ENCODE results near the gene GPA33. TPM values are rescaled to one million over a fixed set of nuclear protein-coding genes. Genes with fewer than 3 reads are reported as not detected.

Gene GPA33
- total RNA-seq, 1 donor from 2014 or later = 0.19 TPM

DNA sequence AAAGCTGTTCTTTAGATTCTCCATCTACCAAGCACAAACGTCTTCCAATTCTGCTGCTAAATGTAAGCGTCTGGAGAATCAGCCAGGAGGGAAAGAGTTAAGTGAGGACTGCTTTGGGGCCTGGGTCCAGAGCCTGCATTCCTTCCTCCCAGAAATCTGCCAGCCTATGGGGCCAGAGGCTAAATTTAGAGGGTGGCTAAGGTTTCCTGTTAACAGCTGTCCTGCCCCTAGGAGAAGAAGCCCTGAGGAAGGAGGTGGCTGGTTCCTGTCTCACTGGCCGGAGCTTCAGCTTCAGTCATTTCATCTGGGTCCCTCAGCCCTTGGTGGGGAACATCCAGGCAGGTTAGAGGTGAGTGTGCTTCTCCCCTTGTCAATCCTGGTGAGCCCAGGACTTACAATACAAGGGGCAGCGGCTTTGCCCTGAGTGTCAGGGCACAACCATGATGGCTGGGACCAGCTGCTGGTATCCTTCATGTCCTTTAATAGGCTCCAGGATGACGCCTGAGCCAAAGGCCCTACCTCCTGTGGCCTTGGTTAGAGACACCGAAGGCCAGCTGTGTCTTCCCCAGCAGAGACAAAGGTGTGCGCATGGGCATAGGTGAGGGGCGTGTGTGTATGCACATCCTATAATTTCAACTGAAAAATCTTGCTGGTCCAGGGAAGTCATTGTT, 3.8 kb upstream of the GPA33 start, which contains the start of gene STYXL2:
STYXL2 (plus strand) TSS at position 230 of the 671 bp plus-strand sequence. CDS start 775 bp downstream, outside the sequence.
- intact Hi-C loops (cut with DNase I) = no loop called here
- DNase-seq (no peak), ATAC-seq (ENCODE audit: poor library complexity) (peak; percentile 95)

DNA sequence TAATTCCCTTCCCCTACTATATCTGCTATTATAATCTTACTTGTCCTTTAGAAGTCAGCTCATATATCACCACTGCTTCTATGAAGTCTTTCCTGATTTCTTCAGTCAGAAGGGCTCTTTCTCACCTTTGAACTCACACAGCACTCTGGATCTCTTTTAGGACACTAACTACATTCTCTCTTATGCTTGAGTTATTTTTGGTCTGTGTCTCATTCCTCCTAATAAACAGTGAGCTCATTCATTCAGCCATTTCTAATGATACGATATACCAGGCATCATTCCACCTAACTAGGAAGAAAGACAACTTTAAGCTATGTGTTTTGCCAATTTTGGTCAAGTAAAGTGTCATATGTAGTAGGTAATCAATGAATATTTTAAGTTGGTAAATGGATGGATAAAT, 2.5 kb upstream of the GPA33 start:
- intact Hi-C loops (cut with DNase I) = no loop called here
- peak; percentile 62 for ATAC-seq (ENCODE audit: poor library complexity)
- no peak for DNase-seq

DNA sequence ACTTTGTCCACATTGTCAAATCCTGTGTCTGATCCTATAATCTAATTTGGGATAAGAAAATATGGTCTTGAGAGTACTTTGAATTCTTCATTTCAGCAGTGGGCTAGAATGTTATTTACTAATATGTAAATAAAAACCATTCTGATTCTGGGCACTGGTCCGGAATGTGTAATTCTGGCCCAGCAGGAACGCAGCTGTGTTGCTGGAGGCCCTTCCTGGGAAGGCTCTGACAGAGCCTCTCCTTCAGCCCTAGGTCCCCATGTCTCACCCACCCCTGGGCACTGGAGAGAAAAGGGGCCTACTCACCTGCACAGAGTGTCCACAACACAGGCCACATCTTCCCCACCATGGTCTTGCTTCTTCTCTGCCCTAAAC, 251 bp downstream of the GPA33 start:
- DNase-seq (no peak), ATAC-seq (ENCODE audit: poor library complexity) (no peak)
- intact Hi-C loops (cut with DNase I) = no loop called here

DNA sequence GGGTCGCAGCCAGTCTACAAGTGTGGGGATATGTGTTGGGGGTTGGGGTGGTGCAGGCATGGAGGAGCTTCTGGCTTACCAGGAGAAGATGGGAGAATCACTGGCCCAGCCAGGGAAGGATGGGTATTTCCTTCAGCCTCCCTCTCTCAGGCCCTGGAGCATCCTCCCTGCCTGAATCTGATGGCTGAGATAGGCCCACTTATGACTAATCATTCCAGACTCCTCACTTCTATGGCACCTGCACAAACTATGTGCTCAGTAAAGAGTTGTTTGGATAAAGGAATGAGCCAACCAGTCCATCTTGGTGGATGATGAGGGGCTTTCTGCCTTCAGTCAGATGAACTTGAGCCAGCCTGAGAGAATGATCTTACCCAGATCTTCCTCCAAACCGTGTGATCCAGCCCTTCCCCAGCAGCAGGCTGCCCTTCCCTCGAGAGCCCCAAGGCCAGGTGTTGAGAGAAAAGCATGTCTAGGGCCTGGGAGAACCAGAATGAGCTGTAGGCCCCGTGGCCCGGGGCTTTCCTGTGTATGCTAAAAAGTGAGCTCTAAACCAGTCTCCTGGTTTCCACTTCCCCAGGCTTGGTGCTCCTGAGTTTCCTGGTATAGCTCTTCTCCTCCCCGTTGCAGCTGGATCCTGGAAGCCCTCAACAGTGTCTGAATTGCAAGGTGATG, 1.3 kb downstream of the GPA33 start:
- intact Hi-C loops (cut with DNase I) = no loop called here
- ATAC-seq (ENCODE audit: poor library complexity) (no peak), DNase-seq (no peak)

DNA sequence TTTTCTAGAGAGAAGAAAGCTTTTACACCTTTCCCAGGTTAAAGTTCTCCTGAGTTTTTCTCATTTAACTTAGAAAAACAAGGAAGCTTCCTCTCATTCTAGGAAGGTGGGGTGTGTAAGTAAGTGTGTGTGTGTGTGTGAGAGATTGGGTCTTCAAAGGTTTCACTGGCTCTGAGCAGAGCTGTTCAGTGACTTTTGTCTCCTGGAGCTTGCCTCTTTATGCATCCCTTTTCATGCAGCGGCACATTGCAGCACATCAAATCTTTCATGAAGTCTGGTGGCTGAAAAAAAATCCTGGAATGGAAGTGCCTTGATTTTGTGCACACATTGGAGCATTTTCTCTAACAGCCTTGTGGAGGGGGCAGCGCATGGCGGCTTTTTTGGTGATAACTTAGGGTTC, 3.4 kb downstream of the GPA33 start:
- intact Hi-C loops (cut with DNase I) = no loop called here

DNA sequence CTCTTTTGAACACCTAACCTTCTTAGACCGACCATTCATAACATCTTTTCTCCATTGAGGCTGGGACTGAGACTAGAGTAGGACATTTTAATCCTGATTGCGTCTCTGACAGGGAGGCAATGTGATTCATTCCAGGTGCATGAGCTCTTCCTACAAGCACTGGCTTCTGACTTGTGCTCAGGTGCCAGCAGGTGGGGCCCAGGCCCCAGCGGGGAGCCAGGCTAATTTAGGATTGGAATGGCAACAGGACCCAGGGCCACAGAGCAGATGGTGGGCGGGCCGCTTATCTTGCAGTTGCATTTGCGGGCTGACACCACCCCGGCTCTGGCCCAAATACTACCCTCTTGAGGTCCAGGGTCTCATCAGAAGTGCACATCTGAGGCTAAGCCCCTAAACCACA, 4.1 kb downstream of the GPA33 start:
- intact Hi-C loops (cut with DNase I) = no loop called here
- DNase-seq = no peak
- ATAC-seq (ENCODE audit: poor library complexity) = no peak

More for the DNA sequence above, 3.4 kb downstream of the GPA33 start:
- no peak for ATAC-seq (ENCODE audit: poor library complexity)
- no peak for DNase-seq

DNA sequence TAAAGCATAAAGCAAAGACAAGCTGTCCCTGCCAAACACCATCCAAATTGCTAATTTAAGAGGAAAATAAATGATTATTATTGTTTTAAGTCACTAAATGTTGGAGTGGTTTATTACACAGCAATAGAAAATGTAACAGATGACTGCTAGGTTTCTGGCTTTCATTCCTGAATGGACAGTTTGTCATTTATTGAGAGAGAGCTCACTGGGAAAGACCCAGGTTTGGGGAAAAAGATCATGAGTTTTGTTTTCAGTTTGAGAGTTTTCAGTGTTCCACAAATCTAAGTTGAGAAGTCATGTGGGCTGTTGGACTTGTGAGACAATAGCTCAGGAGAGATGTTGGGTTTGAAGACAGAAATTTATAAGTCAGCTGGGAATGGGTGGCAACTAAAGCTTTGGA, 5.4 kb downstream of the GPA33 start:
- intact Hi-C loops (cut with DNase I) = no loop called here
- ATAC-seq (ENCODE audit: poor library complexity) = no peak
- DNase-seq = no peak

DNA sequence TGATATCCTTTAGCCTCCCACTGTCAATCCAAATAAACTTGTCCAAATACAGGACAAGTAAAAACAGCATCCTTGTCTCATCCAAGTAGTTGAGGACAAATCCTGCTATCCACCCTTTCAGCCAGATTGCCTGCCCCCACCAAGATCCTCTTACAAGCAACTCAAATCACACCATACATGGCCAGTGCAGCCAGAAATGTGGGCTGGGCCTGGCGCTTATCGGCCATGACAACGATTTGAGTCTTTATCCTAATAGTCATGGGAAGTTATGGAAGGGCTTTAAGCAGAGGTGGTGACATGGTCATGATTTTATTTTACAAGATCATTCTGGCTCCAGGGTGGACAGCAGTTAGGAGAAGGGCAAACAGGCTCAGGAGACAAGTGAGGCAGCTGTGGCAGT, 6.3 kb downstream of the GPA33 start:
- DNase-seq (no peak), ATAC-seq (ENCODE audit: poor library complexity) (no peak)
- intact Hi-C loops (cut with DNase I) = no loop called here

DNA sequence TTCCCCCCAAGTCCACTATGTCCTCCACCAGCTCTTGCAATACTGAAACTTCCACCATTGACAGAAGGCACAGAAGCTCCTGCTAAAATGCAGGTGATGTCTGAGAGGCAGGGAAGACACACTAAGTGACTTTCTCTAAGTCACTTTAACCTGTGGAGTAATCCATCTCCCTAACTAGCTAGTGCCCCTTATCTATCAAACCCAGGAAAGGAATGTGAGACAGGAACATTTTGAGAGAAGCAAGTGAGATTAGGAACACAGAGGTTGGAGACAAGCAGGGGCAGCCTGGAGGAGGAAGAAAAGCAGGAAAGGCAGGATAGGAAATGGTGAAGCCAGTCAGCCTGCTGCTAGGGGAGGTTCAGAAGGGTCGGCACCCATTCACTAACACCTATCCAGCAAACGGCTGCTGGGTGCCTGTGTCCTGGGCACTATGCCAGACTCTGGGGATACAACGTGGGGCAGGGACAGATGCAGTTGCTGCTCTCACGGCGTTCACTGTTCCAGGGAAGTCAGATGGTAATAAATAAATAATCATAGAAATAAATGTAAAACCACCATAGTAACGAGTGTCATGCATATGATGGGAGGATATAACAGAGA, 7.0 kb downstream of the GPA33 start:
- intact Hi-C loops (cut with DNase I) = no loop called here
- ATAC-seq (ENCODE audit: poor library complexity) (peak; percentile 65), DNase-seq (no peak)

DNA sequence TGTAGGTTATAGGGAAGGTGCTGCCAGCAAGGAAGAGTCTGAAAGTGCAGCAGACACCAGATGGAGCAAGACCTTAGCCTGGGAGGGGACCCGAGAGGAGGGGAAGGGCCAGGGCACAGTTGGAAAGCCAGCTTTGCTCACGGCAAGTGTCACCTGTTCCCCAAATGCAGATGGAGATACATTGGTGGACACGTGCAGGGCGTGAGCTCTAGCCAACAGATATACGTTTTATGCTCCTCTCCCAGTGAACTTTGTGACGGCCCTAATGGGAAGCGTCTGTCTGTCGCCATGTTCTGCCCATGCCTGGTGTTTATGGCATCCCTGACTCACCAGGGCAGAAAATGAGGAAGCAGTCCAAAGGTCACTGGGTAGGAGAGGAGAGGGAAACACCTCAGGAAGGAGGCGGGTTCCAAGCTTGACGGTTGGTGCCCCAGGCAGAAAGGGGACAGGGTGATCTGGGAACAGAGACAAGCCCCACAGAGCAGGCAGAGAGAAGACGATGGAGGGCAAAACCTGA, 7.6 kb downstream of the GPA33 start:
- ATAC-seq (ENCODE audit: poor library complexity) = peak; percentile 53
- intact Hi-C loops (cut with DNase I) = no loop called here
- no peak for DNase-seq

DNA sequence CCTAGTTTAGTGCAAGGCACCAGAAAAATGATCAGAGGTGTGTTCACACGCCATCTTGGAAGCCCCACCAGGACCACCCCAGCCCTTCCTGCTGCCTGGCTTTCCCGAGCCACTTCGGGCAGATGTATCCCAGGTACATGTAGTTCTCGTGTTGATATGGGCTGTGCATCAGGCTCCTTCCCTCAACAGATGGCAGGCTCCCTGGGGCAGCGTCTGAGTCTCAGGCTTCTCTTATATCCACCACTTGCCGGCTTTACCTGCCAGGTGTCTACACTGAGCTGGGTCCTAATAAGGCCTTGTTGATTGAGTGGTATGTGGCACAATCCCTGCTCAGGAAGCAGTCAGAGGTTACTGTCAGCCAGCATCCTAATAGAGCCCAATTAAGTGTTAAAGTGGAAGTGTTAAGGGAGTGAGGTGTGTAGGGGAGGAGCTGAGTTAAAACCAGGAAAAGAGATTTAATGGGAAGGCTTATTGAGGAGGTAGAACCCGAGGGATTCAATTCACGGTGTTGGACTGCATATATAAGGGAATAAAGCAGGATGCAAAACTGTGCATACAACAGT, 8.5 kb downstream of the GPA33 start:
- no peak for ATAC-seq (ENCODE audit: poor library complexity)
- intact Hi-C loops (cut with DNase I) = no loop called here
- DNase-seq = no peak

DNA sequence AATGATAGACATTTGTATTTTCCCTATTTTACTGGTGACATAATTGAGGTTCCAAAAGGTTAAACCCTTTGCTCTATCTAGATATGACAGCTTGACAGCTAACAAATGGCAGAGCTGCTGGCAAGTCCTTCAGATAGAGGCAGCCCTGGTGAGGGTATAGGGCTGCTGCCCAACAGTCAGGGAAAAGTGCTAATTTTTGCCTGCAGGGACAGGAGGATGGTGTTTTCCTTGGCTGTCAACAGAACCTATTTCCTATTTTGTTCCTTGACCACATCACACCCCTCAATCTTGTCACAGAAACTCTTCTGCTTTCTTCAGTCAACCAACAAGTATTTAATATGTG, 12.3 kb downstream of the GPA33 start:
- peak; percentile 64 for ATAC-seq (ENCODE audit: poor library complexity)

DNA sequence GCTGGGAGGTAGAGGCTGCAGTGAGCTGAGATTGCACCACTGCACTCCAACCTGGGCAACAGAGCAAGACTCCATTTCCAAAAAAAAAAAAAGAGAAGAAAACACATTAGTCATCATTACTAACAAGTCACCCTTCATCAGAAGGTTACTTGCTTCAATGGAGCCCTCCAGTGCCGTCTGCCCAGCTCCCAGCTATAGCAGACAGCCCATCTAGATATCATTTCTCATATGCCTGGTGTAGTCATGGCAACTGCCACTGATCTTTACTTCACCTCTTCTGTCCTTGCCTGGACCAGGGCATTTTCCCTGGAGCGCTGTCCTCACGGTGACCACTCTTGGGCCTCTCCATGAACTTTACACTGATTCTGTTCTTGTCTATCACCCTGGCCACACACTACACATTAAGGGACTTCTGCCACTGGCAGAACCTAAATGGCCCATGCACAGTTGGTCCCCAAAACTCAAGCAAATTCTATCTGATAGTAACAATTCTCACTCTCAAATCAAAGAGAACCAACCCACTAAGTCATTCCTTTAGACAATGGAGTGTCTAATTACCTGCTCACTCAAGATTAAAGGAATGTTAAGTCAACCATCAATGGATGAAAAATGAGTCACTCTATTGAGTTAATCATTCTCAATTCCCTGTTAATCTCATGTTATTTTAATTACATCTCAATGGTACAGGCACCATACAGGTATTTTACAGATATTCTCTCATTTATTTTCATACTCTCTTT, 12.9 kb downstream of the GPA33 start:
- intact Hi-C loops (cut with DNase I) = no loop called here
- ATAC-seq (ENCODE audit: poor library complexity) (no peak), DNase-seq (no peak)

More for the DNA sequence above, 12.3 kb downstream of the GPA33 start:
- intact Hi-C loops (cut with DNase I) = no loop called here
- DNase-seq = no peak

DNA sequence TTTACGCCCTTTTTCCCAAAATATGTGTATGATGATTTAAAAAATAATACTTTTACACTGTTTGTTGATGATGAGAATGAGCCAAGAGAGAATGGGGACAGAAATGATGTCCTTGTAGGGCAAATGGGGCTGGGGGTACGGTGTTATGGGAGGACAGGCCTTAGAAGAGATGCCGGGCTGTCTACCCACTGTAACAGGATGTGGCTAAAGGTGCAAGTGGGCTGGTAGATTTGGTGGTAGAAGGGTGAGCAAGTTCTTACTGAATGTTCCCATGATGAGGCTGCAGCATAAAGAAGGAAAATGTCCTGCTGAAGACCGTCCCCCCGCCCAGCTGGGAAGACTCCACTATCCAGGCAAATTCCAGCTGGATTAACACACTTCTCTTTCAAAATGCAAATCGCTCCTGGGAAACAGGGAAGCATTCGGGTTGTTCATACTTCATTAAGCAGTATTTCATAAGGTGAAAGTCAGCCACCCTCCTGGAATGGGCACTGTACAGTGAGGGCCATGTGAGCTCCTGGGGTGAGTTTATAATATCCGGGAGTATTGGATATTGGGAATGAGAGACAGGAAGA, 14.0 kb downstream of the GPA33 start:
- intact Hi-C loops (cut with DNase I) = no loop called here
- DNase-seq = no peak
- ATAC-seq (ENCODE audit: poor library complexity) = no peak

DNA sequence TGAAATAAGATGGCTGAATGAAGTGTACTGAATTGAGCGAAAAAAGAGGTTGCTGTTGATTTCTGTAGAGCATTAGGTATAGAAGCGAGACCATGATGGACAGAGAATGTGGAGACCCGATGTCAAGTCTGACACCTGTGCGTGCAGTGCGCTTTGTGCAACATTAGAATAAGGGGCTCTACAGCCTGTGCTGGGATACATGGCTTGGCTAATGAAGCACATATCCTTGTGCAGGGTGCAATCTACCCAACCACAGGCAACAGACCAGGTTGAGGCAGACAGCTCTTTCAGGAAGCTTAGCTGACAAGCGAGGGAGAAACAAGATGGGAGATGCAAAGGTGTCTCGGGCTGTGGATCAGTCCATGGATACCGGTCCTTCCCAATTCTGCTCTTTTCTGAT, 18.9 kb downstream of the GPA33 start:
- intact Hi-C loops (cut with DNase I) = no loop called here
- DNase-seq = no peak
- ATAC-seq (ENCODE audit: poor library complexity) = no peak

DNA sequence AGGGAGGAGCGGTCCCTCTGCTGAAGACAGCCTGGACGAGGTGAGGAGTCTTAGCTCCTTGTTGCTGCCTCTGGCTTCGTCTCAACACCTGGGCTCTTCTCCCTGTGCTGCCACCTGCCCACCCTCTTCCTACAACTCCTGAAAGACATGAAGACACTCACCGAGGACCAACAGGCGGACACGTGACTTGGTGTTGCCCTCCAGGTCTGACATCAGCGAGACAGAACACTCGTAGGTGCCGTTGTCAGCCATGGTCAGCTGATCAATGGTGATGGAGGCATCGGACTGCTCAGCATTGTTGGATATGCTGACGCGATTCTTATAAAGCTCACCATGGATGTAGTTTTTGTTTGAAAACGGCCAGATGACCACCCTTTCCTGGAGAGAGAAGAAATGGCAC, 21.4 kb downstream of the GPA33 start:
- ATAC-seq (ENCODE audit: poor library complexity) = no peak
- intact Hi-C loops (cut with DNase I) = loop anchor here (5.0 to 10.0 kb wide), 2 partner anchors 139 to 466 kb away; no protein-coding TSS in a partner anchor

DNA sequence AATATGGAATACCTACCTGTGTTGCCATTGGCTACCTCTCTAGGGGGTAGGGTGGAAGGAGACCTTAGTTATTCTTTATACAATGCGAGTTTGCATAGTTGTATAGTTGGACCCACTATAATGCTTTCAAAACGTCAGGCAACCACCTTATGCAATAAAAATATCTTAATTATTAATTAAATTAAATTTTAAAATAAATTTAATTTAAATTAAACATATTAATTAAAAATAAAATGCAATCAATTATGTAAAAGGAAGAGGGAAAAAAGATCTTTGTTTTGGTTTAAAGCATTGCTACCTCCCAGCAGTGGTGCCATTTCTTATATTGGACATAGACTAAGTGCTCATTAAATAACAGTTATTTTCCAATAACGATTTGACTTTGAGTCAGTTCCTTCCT, 22.3 kb downstream of the GPA33 start:
- ATAC-seq (ENCODE audit: poor library complexity) (no peak), DNase-seq (no peak)
- intact Hi-C loops (cut with DNase I) = loop anchor here (5.0 to 10.0 kb wide), 2 partner anchors 139 to 467 kb away; no protein-coding TSS in a partner anchor

More for the DNA sequence above, 21.4 kb downstream of the GPA33 start:
- DNase-seq = no peak

DNA sequence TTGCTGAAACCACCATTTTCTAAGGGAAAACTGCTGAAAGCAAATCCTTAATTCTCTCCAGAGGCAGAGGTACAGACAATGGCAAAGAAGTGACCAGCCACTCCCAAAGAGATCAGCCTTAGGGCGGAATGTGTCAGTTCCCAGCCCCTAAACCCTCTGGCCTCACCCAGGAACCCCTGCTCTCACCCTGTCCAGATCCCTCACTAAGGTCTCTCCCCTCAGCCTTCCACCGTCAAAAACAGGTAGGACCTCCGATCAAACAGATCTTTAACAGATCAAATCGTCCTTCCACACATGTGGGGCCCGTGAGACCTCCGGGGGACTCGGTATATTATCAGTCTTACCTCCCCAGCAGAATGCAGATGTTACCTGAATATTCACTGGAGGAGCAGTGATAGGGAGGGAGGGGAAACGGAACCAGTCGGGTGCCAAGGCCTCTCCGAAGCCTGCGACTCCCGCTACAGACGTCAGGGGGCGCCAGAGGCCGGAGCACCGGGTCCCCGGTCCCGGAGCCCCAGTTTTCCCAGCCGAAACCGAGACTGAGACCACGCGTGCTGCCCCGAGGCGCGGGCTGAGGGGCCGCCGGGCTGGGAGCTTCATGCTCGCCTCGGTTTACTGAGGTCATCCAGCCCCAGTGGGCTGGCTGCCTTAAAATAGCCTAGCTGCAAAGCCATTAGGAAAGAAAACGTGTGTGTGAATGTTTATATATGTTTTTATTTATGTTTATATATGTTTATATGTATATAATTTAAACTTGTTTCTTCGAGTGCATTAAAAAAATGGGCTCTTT, 23.6 kb downstream of the GPA33 start:
- ATAC-seq (ENCODE audit: poor library complexity) (peak; percentile 96), DNase-seq (peak; percentile 86)
- intact Hi-C loops (cut with DNase I) = loop anchor here (5.0 to 10.0 kb wide), 2 partner anchors 141 to 468 kb away; no protein-coding TSS in a partner anchor

All from Right ventricle myocardium superior (tissue), 1 donor.